GM13977 (cell line): Measurements from ENCODE around the gene OTUB1.

ENCODE experiments used
- DNase-seq: peaks from one replicate; pipeline ENCODE4 v3.0.0; 2012; ENCODE audit warnings: low spot score
- in situ Hi-C: fragments of 300-500 bp; cut with MboI; formaldehyde crosslinking; loops from one replicate; pipeline ENCODE4 v1.12.0; 2022; ENCODE audit warnings: low sequenced_read_pairs, low pct_unique_long_range_greater_than_20kb, mixed read lengths, inconsistent platforms; ENCODE audit not compliant: unreplicated experiment
- TF ChIP-seq, protein P1 (sequence below): IDR thresholded peaks from 2 replicates; pipeline ENCODE4 v1.5.1; 2012; ENCODE audit warnings: mild to moderate bottlenecking, control low read depth; ENCODE audit not compliant: insufficient read depth; ENCODE audit errors: extremely low read depth, missing control alignments

The OTUB1 gene

GRCh38 chr11:63974259-63975143, 11.7 kb upstream of the OTUB1 start, which contains the start of gene COX8A:
TSS of gene COX8A (plus strand) at chr11:63974620. CDS start at chr11:63974681, 61 bp downstream.
- TF ChIP-seq, protein P1, sequence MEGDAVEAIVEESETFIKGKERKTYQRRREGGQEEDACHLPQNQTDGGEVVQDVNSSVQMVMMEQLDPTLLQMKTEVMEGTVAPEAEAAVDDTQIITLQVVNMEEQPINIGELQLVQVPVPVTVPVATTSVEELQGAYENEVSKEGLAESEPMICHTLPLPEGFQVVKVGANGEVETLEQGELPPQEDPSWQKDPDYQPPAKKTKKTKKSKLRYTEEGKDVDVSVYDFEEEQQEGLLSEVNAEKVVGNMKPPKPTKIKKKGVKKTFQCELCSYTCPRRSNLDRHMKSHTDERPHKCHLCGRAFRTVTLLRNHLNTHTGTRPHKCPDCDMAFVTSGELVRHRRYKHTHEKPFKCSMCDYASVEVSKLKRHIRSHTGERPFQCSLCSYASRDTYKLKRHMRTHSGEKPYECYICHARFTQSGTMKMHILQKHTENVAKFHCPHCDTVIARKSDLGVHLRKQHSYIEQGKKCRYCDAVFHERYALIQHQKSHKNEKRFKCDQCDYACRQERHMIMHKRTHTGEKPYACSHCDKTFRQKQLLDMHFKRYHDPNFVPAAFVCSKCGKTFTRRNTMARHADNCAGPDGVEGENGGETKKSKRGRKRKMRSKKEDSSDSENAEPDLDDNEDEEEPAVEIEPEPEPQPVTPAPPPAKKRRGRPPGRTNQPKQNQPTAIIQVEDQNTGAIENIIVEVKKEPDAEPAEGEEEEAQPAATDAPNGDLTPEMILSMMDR, result peak; percentile 26
- peak; percentile 99 for DNase-seq
- in situ Hi-C loops, result loop anchor here (25.0 kb wide), 1 partner anchor 188 kb away; the partner anchor contains the start of gene MACROD1

DNA sequence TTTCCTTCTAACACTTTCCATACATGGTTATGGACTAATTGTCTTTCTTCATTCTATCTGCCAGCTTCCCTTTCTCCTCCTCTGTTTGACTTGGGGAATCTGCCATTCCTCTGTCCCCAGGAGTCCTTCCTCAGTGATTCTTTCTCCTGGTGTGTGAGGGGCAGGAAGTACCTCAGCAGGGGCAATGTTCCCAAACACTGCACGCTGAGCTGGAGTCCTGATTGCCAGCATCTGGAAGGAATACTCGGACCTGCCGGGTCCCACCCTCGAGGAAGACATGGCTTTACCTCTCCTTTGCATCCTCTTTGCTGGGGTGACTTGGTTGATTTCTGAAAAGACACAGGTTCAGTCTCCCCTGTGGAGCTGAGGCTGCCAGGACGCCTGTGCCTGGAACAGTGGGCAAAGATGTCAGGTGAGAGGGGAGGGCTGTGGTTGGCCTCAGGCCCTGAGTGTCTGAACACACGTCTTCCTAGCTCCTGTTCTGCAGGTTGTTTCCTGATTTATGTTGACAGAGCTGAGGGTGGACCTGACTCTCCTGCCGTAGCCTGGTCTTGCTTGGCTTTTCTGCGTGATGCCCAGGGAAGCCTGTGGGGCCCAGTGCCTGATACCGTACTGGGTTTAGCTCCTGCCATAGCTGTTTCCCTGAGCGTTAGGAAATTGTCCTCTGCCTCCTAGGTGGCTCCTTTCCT, 7.5 kb upstream of the OTUB1 start:
- TF ChIP-seq, protein P1, result no peak
- no peak for DNase-seq
- in situ Hi-C loops, result loop anchor here (25.0 kb wide), 1 partner anchor 184 kb away; the partner anchor contains the start of gene MACROD1

GRCh38 chr11:63979426-63979825, 6.8 kb upstream of the OTUB1 start:
- no peak for DNase-seq
- in situ Hi-C loops, result loop anchor here (25.0 kb wide), 1 partner anchor 183 kb away; the partner anchor contains the start of gene MACROD1
- TF ChIP-seq, protein P1, result no peak

GRCh38 chr11:63985812-63986155, 454 bp upstream of the OTUB1 start:
- TF ChIP-seq, protein P1, result no peak
- in situ Hi-C loops, result loop anchor here (25.0 kb wide), 1 partner anchor 177 kb away; the partner anchor contains the start of gene MACROD1
- peak; percentile 78 for DNase-seq

GRCh38 chr11:63986932-63987513, 785 bp downstream of the OTUB1 start:
- TF ChIP-seq, protein P1, result no peak
- in situ Hi-C loops, result loop anchor here (25.0 kb wide), 1 partner anchor 175 kb away; the partner anchor contains the start of gene MACROD1

GRCh38 chr11:63991558-63991957, 5.3 kb downstream of the OTUB1 start:
- in situ Hi-C loops, result loop anchor here (25.0 kb wide), 1 partner anchor 171 kb away; the partner anchor contains the start of gene MACROD1
- TF ChIP-seq, protein P1, result no peak
- no peak for DNase-seq

More at GRCh38 chr11:63986932-63987513, 785 bp downstream of the OTUB1 start:
- DNase-seq, result no peak
